WTC11 (cell line): Measurements from ENCODE around the gene ACAD9. TPM values are rescaled to one million over a fixed set of nuclear protein-coding genes. Genes with fewer than 3 reads are reported as not detected.

ENCODE experiments used
- ATAC-seq: fragments of 200-7000 bp; cut with Tn5 transposase; 2 replicates; pipeline ENCODE4 v1.10.0; 2021; ENCODE audit warnings: mild to moderate bottlenecking, moderate library complexity
- CTCF ChIA-PET: fragments of 300-600 bp; sonication (Branson Sonifier 250); formaldehyde crosslinking; loops from one replicate; lab custom pipeline; 2021; ENCODE audit warnings: antibody characterized with exemption; lab: Charles Lee
- POLR2A ChIA-PET: fragments of 350-600 bp; sonication (Branson Sonifier 250); formaldehyde crosslinking; loops from one replicate; lab custom pipeline; 2021; ENCODE audit warnings: antibody characterized with exemption; lab: Charles Lee
- DNase-seq: peaks from one replicate; pipeline ENCODE4 v3.0.0; 2021; ENCODE audit warnings: low spot score
- H3K27ac Mint-ChIP-seq: 2 replicates; pipeline ENCODE4 v1.8.0; 2021; ENCODE audit warnings: mixed read lengths
- H3K27me3 Mint-ChIP-seq: 2 replicates; pipeline ENCODE4 v1.8.0; 2021; ENCODE audit warnings: low read depth, mild to moderate bottlenecking, moderate library complexity, mixed read lengths
- H3K36me3 Mint-ChIP-seq: 2 replicates; pipeline ENCODE4 v1.8.0; 2021; ENCODE audit warnings: mixed read lengths
- H3K4me1 Mint-ChIP-seq: 2 replicates; pipeline ENCODE4 v1.8.0; 2022; ENCODE audit warnings: mixed read lengths
- H3K4me3 Mint-ChIP-seq: 2 replicates; pipeline ENCODE4 v1.8.0; 2021; ENCODE audit warnings: mild to moderate bottlenecking, moderate library complexity, mixed read lengths
- H3K9me3 Mint-ChIP-seq: 2 replicates; pipeline ENCODE4 v1.8.0; 2021; ENCODE audit warnings: mixed read lengths
- CREB1 ChIP-seq: sonication (generic); formaldehyde crosslinking; IDR thresholded peaks from 2 replicates; pipeline ENCODE4 v1.8.0; 2023; ENCODE audit warnings: mild to moderate bottlenecking, missing genetic modification reagents
- EMX1 ChIP-seq: fragments of 250-450 bp; sonication (Bioruptor Pico); IDR thresholded peaks from 2 replicates; pipeline ENCODE4 v1.8.0; 2021; ENCODE audit warnings: mild to moderate bottlenecking
- FOXJ3 ChIP-seq: sonication (generic); formaldehyde crosslinking; IDR thresholded peaks from 2 replicates; pipeline ENCODE4 v1.9.0; 2021; ENCODE audit warnings: missing genetic modification reagents, mild to moderate bottlenecking, borderline replicate concordance
- FOXP4 ChIP-seq: sonication (generic); formaldehyde crosslinking; IDR thresholded peaks from 2 replicates; pipeline ENCODE4 v1.8.0; 2022; ENCODE audit warnings: mild to moderate bottlenecking, missing genetic modification reagents
- GABPB1 ChIP-seq: sonication (generic); formaldehyde crosslinking; IDR thresholded peaks from 2 replicates; pipeline ENCODE4 v1.8.1; 2023; ENCODE audit warnings: mild to moderate bottlenecking, missing genetic modification reagents
- GTF2I ChIP-seq: fragments of 250-450 bp; sonication (Bioruptor Pico); conservative IDR thresholded peaks from 2 replicates; pipeline ENCODE4 v1.4.0; 2021; ENCODE audit warnings: mild to moderate bottlenecking
- HMGXB4 ChIP-seq: sonication (generic); formaldehyde crosslinking; IDR thresholded peaks from 2 replicates; pipeline ENCODE4 v1.8.1; 2023; ENCODE audit warnings: mild to moderate bottlenecking, moderate library complexity, missing genetic modification reagents
- MXD4 ChIP-seq: fragments of 250-450 bp; sonication (Bioruptor Pico); IDR thresholded peaks from 2 replicates; pipeline ENCODE4 v1.8.0; 2021; ENCODE audit warnings: mild to moderate bottlenecking, moderate library complexity, borderline replicate concordance
- NFATC4 ChIP-seq: fragments of 250-450 bp; sonication (Bioruptor Pico); IDR thresholded peaks from 2 replicates; pipeline ENCODE4 v1.9.0; 2021; ENCODE audit warnings: mild to moderate bottlenecking
- PRDM15 ChIP-seq: sonication (generic); formaldehyde crosslinking; IDR thresholded peaks from 2 replicates; pipeline ENCODE4 v1.8.0; 2022; ENCODE audit warnings: missing genetic modification reagents
- PREB ChIP-seq: sonication (generic); formaldehyde crosslinking; IDR thresholded peaks from 2 replicates; pipeline ENCODE4 v1.8.1; 2022; ENCODE audit warnings: mild to moderate bottlenecking, missing genetic modification reagents, moderate library complexity, borderline replicate concordance
- RORB ChIP-seq: fragments of 250-450 bp; sonication (Bioruptor Pico); IDR thresholded peaks from 2 replicates; pipeline ENCODE4 v1.9.0; 2021; ENCODE audit warnings: mild to moderate bottlenecking
- SMAD4 ChIP-seq: sonication (generic); formaldehyde crosslinking; IDR thresholded peaks from 2 replicates; pipeline ENCODE4 v1.8.0; 2022; ENCODE audit warnings: mild to moderate bottlenecking, missing genetic modification reagents
- SOX15 ChIP-seq: fragments of 250-450 bp; sonication (Bioruptor Pico); IDR thresholded peaks from 2 replicates; pipeline ENCODE4 v1.9.0; 2021; ENCODE audit warnings: mild to moderate bottlenecking
- SP1 ChIP-seq: sonication (generic); formaldehyde crosslinking; conservative IDR thresholded peaks from 2 replicates; pipeline ENCODE4 v1.8.1; 2022; ENCODE audit warnings: missing genetic modification reagents
- TCF7 ChIP-seq: sonication (generic); formaldehyde crosslinking; IDR thresholded peaks from 2 replicates; pipeline ENCODE4 v1.8.0; 2022; ENCODE audit warnings: mild to moderate bottlenecking, low read depth, missing genetic modification reagents, moderate library complexity
- ZBTB21 ChIP-seq: sonication (generic); formaldehyde crosslinking; IDR thresholded peaks from 2 replicates; pipeline ENCODE4 v1.8.1; 2023; ENCODE audit warnings: mild to moderate bottlenecking, missing genetic modification reagents, borderline replicate concordance
- ZBTB43 ChIP-seq: sonication (generic); formaldehyde crosslinking; IDR thresholded peaks from 2 replicates; pipeline ENCODE4 v1.8.1; 2023; ENCODE audit warnings: mild to moderate bottlenecking, missing genetic modification reagents
- ZNF396 ChIP-seq: fragments of 250-450 bp; sonication (Bioruptor Pico); IDR thresholded peaks from 2 replicates; pipeline ENCODE4 v1.8.0; 2021; ENCODE audit warnings: mild to moderate bottlenecking, moderate library complexity, borderline replicate concordance
- ZNF416 ChIP-seq: fragments of 250-450 bp; sonication (Bioruptor Pico); IDR thresholded peaks from 2 replicates; pipeline ENCODE4 v1.9.0; 2021; ENCODE audit warnings: mild to moderate bottlenecking, inconsistent platforms
- ZNF671 ChIP-seq: fragments of 250-450 bp; sonication (Bioruptor Pico); IDR thresholded peaks from 2 replicates; pipeline ENCODE4 v1.8.0; 2021; ENCODE audit warnings: mild to moderate bottlenecking
- total RNA-seq: library from RNA; stranded (reverse); gene quantifications from 3 replicates; pipeline ENCODE4 v1.2.3, GENCODE V29; 2021
- TF ChIP-seq, protein P1 (sequence below): sonication (generic); formaldehyde crosslinking; IDR thresholded peaks from 2 replicates; pipeline ENCODE4 v1.8.0; 2023; ENCODE audit warnings: missing genetic modification reagents

ACAD9 gene
- total RNA-seq, 1 experiment from 2014 or later: 31.2 TPM

DNA sequence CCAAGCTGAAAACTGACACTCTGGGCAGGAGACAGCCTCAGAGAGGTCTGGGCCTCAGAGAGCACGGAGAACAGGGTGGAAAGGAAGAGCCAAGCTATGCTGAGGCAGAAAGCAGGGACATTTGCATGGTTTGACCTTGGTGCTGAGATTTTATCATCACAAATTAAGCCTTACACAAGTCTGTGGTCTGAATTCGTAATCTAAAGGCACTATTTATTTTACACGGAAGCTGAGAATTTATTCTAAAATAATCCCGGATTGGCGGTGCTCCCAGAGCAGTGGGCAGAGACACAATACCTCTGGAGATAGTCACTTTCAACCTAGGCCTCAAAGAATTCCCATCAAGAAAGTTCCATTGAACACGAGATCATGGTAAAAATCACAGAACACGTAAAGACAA, 67.0 kb downstream of the ACAD9 start:
- ChIA-PET CTCF (no interaction called here), POLR2A (no interaction called here)
- DNase-seq (no peak), ATAC-seq (no peak)
- Mint-ChIP-seq H3K4me3 (no peak overlapping the region), H3K9me3 (no peaks in the 10 kb centered on the region), H3K4me1 (no peaks in the 10 kb centered on the region), H3K27ac (no peak overlapping the region), H3K36me3 (no peaks in the 10 kb centered on the region), H3K27me3 (peaks cover 4% of the 10 kb centered on the region)
- TF ChIP-seq TCF7 (no peak), ZNF671 (CRISPR knock-in tag) (no peak), GTF2I (CRISPR knock-in tag) (no peak), ZBTB43 (CRISPR knock-in tag) (no peak), RORB (CRISPR knock-in tag) (no peak), SMAD4 (no peak), HMGXB4 (CRISPR knock-in tag) (no peak), PREB (CRISPR knock-in tag) (no peak), FOXP4 (CRISPR knock-in tag) (no peak), GABPB1 (CRISPR knock-in tag) (no peak), SP1 (CRISPR knock-in tag) (no peak), EMX1 (no peak), NFATC4 (CRISPR knock-in tag) (no peak), CREB1 (CRISPR knock-in tag) (no peak), ZBTB21 (CRISPR knock-in tag) (no peak), FOXJ3 (CRISPR knock-in tag) (no peak), SOX15 (no peak), ZNF396 (CRISPR knock-in tag) (no peak)
- TF ChIP-seq, protein P1, sequence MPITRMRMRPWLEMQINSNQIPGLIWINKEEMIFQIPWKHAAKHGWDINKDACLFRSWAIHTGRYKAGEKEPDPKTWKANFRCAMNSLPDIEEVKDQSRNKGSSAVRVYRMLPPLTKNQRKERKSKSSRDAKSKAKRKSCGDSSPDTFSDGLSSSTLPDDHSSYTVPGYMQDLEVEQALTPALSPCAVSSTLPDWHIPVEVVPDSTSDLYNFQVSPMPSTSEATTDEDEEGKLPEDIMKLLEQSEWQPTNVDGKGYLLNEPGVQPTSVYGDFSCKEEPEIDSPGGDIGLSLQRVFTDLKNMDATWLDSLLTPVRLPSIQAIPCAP (CRISPR knock-in tag): no peak

- H3K27me3 Mint-ChIP-seq: peaks cover 8% of the 10 kb centered on the region
- H3K4me1 Mint-ChIP-seq: no peaks in the 10 kb centered on the region
- ChIA-PET POLR2A (no interaction called here), CTCF (interaction anchor here (2.0 kb wide), 1 partner anchor 21 kb away, joined by 9 read pairs; no protein-coding TSS in a partner anchor)
- no peak overlapping the region for H3K27ac Mint-ChIP-seq
- peaks cover 7% of the 10 kb centered on the region for H3K36me3 Mint-ChIP-seq
- ATAC-seq (no peak), DNase-seq (no peak)
- H3K4me3 Mint-ChIP-seq: no peak overlapping the region
- TF ChIP-seq MXD4: no peak
- no peak for TF ChIP-seq PRDM15
- TF ChIP-seq ZNF416 (CRISPR knock-in tag): no peak
- no peak for TF ChIP-seq CREB1 (CRISPR knock-in tag)
- no peak for TF ChIP-seq ZBTB21 (CRISPR knock-in tag)
- H3K9me3 Mint-ChIP-seq: peaks cover 11% of the 10 kb centered on the region
These were observed 69.7 kb downstream of the ACAD9 start for GRCh38 chr3:128949158-128949557.
